GM21390 (cell line): Measurements from ENCODE around the gene FAM221B.

Experiments
- ATAC-seq: cut with Tn5 transposase; IDR thresholded peaks from one replicate; pipeline ENCODE4 v1.9.1; 2021; ENCODE audit not compliant: unreplicated experiment

The FAM221B gene

DNA sequence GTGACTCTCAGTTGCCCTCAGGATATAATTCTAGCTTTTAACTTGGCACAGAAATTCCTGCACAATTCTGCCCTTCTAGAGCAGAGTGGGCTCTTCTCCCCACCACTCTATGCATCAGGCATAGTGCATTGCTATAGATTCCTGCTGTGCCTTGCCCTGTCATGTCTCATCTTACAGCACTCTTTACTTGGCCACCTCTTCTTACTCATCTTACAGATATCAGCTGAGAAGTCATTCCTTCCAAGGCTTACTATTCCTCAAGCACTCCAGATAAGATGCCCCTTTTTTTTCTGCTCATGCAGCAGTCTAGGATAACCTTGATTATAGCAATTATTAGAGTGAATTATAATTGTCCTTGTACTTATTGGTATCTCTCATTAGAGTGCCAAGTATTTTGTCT lies 5.6 kb downstream of the FAM221B start:
- ATAC-seq: no peak

DNA sequence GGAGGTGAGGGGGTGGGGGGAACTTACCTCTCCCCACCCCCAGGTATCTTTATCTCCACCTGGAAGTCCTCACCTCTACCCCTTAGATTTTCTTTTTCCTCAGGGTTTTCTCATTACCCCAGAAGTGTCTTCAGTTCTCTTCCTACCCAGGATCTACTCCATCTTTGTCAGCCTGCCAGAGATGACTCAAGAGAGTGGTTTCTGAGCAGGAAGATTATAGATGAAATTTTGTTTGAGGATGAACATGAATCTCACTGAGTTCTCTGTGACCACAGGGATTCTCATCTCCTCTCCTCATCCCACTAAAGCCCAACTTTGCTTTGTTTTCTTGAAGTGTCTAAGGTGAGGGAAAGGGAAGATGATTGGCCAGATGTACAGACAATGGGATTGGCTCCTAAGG lies 8.5 kb downstream of the FAM221B start:
- ATAC-seq: no peak

DNA sequence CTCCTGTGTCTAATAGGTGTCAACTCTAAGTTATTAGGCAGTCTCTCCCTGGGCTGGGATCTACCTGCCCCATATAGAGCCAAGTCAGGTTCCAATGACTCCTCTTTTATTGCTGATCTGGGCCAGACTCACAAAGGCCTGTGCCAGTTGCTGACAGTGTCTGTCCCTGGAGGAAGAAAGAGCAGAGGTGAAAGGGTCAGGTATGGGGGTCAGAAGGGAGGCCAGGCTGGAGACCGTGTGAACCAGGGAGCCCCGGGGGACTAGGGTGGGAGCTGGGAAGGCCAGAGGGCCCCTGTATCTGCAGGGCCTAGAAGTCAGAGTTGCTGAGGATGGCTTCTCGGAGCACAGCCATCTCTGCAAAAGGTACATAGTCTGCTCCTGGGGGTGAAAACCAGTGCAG lies 10.2 kb downstream of the FAM221B start:
- no peak for ATAC-seq

DNA sequence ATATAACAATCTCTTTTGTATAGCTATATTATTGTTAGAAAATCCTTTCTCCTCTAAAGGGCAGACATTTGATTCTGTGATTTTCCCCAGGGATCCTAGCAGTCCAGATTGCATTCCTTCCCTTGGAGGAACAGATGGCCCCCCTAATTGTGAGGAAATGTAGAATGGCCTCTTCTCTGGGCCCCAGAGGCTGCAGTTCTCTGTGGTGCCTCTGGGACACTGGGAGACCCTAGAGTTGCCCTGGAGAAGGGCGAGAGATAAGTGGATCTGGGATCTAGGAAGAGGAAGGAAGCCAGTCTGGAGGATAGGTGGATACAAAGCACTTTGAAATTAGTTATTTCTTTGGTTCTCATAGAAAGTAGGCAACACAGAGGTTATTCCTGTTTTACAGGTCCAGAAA lies 11.8 kb downstream of the FAM221B start:
- ATAC-seq: no peak

DNA sequence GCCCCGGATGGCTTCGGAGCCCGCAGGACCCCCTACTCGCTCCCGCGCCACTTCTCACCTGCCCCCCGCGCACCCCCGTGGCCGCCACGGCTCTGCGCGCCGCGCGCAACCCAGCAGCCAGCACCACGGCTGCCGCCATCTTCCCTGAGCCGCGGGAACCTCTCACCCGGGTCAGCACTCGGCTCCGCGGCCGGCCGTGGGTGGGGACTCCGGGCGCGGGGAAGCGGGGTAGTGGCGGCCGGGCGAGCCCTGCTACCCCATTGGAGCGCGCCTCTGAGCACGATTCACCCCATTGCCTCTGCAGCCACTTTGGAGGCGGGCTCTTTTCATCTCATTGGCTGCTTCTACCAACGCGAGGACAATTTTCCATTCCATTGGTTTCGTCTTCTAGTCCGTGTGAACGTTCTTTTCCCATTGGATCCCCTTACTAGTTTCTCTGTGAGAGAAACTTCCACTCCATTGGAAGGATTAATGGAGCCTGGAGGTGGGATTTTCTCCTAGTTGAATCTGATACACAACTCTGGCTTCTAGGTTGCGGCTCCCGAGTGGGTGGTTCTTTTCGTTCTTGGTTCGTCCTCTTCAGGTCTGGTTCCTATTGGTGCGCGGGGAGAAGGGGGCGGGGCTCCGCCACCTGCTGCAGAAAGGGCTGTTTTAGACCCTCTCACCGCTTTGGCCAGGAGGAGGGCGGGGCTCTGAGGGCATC lies 13.5 kb downstream of the FAM221B start, which contains the start of gene HINT2:
TSS of gene HINT2 (minus strand) at position 202 of the 703 bp plus-strand sequence. CDS start at position 139, 63 bp downstream.
- ATAC-seq: peak; percentile 71

DNA sequence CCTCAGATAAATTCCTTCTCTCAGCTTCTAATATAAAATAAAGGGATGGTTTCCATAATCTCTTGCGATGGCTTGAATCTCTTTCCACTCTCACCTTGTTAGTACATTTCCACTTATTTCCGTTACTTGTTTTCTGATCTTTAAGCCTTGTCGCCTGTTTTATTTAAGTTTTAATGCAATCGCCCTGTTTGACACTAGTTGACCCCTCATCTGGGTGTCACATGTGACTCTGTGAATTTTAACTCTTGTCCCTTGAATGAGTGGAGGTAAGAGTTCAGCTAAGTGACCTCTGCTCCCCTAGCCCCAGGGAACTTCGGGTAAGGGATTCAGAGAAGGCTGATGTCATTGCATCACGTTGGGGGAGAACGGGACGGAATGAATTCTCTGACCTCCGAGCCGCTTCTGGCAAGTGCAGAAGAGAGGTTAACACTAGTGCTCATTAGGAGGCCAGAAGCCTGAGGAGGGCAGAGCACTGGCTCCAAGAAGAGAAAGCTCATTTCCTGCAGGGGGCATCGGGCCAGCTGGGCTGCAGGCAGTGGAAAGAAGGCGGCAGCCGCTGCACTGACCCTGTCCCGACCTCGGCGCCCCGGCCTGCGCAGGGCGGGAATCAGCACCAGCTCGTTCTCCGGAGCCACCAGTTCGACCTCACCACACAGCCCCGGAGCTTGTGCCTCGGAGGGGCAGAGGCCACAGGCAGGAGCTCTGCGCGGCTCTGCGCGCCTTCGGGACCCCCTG lies 14.3 kb downstream of the FAM221B start:
- peak; percentile 19 for ATAC-seq

DNA sequence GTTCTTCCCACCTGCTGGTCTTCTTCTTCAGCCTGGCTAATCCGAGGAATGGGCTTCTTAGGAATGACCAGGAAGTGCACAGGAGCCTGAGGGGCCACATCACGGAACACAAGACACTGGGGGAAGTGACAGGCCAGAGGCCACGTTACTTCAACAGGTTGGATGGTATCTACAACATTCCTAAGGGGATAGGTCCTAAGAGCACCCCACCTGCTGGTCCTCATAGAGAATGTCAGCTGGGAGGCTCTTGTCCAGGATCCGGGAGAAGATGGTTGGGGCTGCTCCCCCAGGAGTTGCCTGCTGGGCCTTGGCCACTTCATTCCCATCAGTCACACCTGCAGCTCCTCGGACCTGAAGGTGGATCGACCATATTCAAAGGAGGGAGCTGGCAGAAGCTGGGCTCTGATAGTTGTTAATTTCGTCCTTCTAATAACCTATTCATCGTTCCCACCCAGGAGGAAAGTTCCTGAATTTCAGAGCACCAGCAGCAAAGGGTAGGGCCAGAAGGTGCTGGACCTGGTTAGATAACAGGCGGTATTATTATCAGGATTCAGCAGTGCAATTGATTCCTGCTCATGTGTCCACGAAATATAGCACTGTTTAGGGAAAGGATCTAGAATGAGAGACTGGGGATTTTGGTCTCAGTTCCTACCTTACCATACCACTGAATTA lies 15.0 kb downstream of the FAM221B start:
- ATAC-seq: no peak

DNA sequence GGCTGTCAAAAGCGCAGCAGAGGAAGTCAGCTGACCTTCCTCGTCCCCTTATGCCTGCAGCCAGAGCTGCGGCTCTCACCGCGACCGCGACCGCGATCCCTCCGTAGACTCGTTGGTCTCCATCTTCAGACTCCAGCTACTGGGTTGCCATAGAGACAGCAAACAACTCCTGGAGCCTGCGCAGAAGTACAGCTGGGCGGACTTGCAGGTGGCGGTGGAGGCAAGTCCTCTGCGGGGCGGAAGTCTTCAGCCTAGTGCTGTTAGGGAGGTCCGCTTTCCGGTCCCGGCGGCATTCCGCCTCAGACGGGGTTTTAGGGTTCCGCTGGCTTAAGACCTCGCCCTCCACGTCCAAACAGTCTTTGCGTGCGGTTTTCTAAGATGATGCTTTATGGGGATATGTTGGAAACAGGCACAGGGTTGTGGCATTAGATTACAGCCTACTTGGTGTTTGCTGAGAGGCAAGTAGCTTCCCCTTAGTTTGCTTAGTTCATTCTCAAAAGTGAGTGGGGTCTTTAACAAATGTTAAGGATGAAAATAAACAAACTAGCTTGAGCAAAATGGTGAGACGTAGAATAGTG lies 16.4 kb downstream of the FAM221B start, which contains the start of gene SPAG8:
TSS of gene SPAG8 (minus strand) at position 238 of the 578 bp plus-strand sequence. CDS start at position 123, 115 bp downstream.
- peak; percentile 65 for ATAC-seq

DNA sequence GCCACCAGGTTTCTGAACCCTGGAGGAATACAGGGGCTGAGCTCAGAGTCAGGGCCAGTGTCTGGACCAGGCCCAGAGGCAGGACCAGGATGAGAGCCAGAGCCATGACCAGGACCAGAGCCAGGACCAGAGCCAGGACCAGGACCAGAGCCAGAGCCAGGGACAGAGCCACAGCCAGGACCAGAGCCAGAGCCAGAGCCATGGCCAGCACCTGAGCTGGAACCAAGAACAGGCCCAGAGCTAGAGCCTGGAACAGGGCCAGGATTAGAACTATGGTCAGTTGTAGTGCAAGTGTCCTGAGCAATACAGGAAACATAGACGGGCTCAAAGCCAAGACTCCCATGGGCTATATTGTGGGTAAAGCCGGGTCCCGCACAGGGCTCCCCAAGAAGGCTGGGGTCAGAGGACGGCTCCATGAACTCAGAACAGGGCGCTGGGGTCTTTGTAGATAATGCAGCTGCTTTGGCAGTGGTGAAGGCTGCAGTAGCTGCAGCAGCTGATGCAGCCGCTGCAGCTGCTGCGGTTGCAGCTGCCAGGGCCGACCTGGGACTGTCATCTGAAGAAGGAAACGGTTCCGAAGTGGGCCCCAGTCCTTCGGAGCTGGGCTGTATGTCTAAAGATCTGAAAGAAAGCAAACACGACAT lies 17.0 kb downstream of the FAM221B start:
- no peak for ATAC-seq

DNA sequence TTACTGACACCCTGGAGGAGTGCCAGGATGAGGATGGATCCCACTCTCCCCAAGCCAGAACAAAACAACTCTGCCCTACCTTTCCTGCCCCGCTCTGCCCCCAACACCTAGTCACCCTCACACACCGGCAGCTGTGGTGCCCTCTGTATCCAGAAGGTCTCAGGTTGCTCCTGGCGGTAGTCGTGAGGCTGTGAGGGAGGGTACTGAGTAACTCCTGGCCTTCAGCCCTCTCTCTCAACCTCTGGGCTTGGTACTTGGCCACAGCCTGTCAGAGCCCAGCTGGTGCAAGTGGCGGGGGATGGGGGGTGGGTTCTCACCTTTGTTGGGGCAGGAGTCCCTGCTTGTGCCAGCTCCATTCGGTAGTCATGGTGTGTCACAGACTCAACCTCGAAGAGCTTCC lies 18.4 kb downstream of the FAM221B start:
- no peak for ATAC-seq

DNA sequence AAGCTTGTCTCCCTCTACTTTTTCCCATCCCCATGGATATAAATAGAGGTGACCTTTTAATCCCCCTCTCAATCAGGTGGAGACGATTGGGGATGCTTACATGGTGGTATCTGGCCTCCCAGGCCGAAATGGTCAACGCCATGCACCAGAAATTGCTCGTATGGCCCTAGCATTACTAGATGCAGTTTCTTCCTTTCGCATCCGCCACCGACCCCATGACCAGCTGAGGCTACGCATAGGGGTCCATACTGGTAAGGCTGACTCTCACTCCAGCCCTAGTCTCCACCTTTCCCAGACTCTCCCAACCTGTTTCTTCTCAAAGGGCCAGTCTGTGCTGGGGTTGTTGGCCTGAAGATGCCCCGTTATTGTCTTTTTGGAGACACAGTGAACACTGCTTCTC lies 20.1 kb downstream of the FAM221B start:
- ATAC-seq: no peak

DNA sequence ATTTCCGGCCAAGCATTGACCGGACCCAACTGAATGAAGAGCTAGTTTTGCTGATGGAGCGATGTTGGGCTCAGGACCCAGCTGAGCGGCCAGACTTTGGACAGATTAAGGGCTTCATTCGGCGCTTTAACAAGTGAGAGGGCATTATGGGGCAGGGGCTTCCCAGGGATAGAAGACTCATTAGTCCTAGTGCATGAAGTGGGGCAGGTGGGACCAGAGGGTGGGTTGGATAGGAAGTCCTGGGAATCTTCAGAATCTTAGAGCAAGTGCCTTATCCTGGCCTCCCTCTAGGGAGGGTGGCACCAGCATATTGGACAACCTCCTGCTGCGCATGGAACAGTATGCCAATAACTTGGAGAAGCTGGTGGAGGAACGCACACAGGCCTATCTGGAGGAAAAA lies 22.4 kb downstream of the FAM221B start:
- no peak for ATAC-seq

DNA sequence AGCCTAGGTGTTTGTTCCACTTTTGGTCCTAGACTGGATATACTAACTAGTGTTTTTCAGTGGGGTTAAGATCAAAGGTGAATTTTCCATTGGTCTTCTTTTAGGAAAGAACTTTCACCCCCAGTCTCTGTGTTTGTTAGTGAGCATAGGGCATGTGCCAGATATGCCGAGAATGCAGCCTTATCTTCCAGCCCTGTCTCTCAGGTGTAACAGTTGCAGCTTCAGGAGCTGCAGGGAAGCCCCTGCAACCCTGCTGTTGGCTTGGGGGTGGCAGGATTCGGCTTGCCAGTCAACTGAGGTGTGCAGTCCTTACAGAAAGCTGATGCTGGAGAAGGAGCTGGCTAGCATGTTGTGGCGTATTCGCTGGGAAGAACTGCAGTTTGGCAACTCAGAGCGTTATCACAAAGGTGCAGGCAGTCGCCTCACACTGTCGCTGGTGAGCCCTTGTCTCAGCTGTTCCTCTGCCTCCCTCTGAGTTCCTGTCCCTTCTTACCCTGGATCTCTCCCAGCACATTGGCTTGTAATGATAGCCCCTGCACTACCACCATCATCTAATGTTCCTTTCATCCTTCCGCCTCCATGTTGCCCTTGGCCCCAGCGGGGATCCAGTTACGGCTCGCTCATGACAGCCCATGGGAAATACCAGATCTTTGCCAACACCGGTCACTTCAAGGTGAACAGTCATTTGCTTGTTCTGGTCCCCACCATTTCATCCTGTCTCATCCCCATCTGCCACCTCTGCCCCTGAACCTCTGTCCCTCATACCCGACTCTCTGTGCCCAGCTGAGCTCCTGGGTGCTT lies 27.0 kb downstream of the FAM221B start:
- no peak for ATAC-seq

DNA sequence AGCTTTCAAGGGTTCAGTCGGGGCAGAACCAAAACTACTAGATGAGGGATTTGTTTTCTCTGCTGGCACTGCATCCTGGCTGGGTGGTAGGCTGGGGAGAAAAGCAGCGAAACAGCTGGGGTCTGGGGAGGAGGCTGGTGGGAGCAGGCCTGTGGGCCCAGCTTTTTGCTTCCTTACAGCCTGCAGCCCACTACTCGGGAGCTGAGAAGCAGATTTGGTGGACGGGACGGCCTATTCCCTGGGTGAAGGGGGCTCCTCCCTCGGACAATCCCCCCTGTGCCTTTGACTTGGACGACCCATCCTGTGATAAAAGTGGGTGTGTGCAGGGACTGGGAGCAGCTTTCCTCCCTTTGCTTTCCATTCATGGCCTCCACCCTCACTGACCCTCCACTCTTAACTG lies 28.0 kb downstream of the FAM221B start:
- ATAC-seq: no peak

DNA sequence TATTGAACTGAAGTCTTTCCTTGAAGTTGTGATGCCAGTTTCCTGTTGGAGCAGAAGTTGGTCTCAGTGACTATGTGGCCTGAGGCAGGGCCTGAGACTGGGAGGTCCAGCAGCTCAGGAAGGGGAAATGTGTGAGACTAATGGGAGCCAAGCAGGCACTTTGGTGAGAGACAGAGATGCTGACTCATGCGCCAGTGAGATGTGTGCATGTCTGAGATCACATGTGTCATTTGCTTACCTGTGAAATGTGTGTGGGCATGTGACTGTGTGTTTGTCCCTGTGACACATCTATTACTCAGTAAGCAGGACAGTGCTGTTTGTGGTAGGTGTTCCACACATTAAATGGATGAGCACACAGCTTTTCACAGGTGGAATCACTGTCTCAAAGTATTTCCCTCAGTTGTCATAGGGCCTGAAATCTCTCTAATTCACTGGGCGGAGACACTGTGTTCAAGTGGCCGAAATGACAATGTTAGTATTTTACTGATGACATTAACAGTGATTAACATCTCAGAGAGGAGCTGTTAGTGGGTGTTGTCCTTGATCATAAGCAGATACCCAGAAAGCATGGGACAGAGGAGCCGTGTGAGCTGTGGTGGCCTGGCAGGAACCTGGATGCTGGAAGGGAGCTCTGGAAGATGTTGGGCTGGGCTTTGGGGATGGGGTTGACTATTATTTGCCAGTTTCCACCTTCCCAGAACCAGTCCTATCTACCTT lies 29.7 kb downstream of the FAM221B start:
- ATAC-seq: no peak

DNA sequence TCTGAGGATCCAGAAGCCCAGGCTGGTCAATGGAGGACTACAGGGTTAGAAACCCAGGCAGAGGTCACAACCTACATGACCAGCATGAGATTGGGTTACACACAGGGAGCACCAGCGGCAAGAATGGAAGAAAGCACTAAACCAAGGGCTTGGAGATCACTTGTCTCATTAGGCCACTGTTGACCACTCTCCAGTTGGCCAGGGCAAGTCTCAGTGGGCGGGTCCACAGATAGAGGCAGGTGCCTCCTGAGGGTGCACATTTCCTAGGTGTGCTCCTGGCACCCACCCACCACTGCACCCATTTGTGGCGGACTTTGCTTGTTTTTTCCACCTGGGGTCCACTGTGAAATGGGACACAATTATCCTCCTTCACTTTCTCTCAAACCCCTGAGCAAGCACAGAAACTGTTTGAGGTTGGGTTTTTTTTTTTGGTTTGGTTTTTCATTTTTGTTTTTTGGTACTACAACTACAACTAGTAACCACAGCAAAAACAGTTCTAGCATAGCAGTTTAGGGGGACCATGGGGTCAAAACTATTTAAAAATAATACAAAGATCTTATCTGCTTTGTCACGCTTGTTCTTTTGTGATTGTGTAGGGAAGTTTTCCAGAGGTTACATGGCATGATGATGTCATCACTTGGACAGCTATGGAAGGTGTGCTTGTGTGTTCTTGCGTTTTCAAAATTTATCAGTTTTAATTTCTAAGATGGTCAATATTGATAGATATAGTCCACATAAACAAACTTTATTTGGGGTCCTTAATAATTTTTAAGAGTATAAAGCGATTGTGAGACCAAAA lies 31.0 kb downstream of the FAM221B start:
- ATAC-seq: no peak

DNA sequence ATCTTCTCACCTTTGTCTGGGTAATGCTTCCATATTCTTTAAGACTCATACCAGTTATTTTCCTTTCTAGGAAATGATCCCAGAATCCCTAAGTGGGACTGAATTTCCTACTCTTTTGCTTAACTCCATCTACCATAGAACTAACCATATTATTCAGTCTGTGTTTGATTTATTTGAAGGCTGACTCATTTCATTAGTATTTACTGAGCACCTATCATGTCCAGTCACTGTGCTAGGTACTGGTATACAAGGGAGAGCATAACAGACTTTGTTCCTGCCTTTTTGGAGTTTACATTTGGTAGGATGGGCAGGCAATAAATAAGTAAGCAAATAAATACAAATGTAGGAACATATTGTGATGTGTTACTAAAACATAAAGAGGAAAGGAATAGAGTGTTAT lies 32.8 kb downstream of the FAM221B start:
- no peak for ATAC-seq

DNA sequence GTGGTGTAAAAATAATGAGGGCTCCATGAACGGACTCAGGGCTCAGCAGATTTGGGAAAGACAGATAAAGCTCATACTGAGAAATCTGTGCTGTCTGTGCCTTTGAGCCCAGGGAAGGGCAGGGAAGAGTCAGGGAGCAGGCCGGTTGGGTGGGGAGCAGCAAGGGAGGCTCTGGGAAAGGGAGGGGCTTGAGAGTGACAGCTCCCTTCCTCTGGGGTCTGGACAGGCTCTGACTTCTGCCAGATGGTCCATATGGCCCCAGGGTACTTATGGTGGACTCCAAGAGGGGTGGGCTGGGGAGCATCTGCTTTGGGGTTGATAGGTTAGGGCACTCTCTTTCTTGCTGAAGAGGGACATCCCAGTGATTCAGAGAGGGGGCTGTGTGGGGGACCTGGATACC lies 35.1 kb downstream of the FAM221B start:
- ATAC-seq: no peak

DNA sequence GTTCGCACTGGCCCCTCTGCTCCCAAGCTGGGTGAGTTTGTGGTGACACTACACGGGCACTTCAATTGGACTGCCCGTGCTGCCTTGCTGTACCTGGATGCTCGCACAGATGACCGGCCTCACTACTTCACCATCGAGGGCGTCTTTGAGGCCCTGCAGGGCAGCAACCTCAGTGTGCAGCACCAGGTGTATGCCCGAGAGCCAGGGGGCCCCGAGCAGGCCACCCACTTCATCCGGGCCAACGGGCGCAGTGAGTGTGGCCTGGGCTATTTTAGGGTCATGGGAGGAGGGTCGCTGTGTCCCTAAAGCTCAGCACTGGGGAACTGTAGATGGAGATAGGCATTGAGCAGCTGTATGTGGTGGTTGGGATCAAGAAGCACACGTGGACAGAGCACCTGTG lies 35.7 kb downstream of the FAM221B start:
- ATAC-seq: no peak
